ENCODE measurements around the gene NKX2-3.

The NKX2-3 gene

DNA sequence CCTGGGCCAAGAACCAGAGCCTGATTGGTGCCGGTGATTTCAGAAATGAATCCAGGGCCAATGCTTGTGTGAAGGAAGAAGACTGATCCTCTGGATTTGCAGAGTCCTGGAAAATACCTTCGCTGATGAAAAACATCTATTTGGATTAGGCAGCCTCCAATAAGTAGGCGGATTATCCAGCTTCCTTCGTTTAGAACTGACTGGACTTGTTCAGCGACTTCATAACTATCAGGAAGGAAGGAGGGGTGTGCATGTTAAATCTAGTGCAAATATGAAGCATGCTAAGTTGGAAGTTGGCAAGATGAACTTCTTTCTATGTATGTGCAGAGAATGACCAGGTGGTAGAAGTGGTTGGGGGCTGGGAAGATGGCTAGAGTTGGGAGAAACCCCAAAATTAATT is 41.0 kb downstream of the NKX2-3 start:
- in situ Hi-C loops (cut with HindIII; ENCODE audit: low sequenced_read_pairs): no loop called here

DNA sequence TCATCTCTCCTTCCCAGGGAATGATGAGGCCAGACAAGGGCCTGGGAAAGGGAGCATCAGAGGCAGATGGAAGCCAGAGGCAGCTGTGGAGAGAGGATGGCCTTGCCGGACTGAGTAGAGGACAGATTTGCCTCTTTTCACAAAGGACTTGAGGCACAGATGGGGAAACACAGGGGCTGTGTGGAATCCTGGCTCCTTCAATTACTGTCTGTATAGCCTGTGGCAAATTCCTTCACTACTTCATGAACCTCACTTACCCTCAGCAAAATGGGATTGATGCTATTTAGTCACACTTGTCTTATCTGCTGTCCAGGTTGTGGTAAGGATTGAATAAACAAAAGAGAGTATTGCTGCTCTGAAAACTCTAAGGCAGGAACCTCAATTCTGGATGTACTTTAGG is 47.2 kb downstream of the NKX2-3 start:
- in situ Hi-C loops (cut with HindIII; ENCODE audit: low sequenced_read_pairs): no loop called here

DNA sequence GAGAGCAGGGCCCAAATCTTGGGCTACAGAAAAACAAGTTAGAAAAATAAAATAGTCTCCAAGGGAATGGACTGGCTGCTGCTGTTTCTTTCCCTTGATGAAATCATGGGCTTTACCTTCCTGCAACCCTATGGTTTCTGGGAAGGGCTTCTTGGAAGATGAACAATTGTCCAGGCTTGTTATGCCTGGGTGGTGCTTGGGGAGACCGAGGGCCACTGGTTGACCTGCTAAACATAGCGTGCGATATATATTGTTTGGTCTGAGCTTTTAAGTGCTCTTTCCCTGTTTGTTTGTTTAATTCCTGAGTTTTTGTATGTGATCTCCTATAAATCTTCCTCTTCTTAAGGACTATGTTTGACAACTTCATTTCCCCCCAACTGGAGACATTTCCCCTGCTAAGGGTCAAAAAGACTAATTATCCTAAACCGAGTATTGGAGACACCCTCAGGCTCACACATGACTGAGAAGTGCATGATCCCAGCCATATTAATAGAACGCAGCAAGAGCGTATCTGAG is 49.6 kb downstream of the NKX2-3 start:
- in situ Hi-C loops (cut with HindIII; ENCODE audit: low sequenced_read_pairs): no loop called here

DNA sequence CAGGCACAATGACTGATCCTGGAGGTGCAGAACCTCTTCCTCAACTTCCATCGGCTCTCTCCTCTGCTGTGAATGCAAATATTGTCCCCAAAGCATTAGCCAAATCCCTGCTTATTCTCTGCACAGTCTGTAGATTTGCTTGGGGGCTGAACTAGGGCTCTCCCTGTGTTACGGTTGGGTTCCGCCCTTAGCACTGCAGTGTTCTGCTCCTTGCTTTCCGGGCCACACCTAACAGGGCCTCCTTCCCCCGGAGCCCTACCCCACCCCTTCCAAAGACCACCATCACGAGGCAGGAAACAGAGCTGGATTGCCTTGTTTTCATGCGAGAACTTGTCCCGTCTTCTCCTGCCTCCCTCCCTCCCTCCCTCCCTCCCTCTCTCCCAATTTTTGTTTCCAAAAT is 50.9 kb downstream of the NKX2-3 start:
- in situ Hi-C loops (cut with HindIII; ENCODE audit: low sequenced_read_pairs): no loop called here

Measured in DLD1 (cell line).